ENCODE results near the gene HMGXB4. TPM values are rescaled to one million over a fixed set of nuclear protein-coding genes. Genes with fewer than 3 reads are reported as not detected.

HMGXB4 gene
- total RNA-seq, 1 experiment from 2014 or later: 22.3 TPM

DNA sequence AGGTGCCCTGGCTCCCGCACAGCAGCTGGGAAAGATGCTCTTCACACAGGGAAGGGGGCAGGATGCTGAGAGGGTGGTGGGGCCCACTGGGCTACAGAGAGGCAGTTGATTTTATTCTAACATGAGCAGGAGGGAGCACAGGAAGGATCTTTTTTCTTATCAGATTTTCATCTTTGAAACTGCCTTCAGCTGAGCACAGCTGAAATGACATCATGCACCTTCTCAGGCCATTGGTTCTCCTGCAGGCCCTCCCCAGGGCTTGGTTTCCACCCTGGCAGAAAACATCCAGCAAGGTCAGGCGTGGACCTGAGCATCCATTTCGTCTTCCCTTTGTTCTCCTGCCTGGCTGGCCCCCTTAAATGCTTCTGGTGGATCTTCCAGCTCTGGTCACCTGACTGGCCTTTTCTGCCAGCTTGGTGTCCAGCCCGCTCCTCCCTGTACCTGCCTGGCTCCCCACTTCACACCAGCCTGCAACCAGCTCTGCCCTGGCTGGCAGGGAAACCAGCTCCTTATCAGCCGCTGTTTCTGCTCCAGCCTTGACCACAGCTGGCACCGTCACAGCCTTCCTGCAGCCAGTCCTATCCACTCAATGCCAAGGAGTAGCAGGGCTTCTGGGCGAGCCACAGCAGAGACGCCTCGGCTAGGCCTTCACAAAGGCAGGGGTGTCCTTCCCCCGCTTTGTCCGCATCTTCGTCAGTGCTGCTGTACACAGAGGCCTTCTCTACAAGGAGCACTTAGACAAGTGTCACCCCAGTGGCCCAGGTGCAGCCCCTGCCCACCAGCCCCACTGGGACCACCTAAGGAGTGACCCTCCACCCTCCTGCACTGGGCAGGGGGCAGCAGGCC is 78.9 kb downstream of the HMGXB4 start:
- DNase-seq (ENCODE audit: low read depth): no peak
- in situ Hi-C loops (cut with HindIII; ENCODE audit: low pct_unique_long_range_greater_than_20kb, low sequenced_read_pairs): no loop called here

DNA sequence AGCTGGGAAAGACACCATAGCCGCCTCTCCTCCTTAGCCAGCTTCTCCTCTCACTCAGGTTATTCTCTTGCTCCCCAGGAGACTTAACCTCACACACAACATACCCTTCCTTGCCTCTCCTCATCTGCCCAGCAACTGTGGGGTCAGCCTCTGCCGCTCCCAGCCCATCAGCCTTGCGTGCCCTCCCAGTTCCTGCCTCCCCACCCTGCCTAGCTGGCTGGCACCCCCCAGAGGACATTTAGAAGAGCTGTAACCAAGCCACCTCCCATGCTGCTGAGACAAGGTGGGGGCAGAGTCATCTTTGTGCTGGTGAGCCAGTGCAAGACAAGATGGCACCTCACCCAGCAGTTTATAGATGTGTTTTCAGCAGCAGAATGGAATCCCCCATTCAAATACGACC is 80.6 kb downstream of the HMGXB4 start:
- no peak for DNase-seq (ENCODE audit: low read depth)
- in situ Hi-C loops (cut with HindIII; ENCODE audit: low pct_unique_long_range_greater_than_20kb, low sequenced_read_pairs): no loop called here

DNA sequence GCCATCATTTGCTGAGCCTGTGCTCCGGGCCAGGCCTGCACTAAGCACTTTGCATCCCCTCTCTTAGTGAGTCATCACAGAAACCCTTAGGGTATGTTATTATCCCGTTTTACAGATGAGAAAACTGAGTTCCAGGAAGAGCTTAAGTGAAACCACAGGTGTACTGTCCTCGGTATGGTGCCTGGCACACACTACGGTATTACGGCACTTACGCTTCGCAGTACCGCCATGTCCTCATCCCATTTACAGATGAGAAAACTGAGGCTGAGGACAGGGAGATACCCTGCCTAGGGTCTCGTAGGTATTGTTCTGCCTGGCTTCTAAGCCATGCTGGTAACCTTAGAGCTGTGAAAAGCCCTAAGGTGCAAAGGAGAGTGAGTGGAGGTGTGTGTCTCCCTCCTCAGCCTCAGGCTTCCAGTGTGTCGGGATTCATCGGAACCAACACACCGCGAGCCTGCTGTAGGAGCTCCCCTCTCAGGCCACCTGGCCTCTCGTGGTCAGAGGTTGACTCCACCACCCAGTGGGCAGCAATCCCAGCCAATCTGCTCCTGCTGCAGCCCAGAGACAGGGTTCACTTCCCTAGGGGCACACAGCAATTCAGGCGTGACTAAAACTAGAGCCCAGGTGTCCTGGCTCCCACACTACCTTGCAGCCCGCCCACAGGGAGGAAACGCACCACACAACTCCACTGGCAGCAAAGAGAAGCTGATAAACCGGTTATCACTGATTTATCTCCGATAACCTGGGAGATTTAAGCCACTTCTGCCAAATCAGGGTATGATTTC is 84.0 kb downstream of the HMGXB4 start:
- DNase-seq (ENCODE audit: low read depth): no peak
- in situ Hi-C loops (cut with HindIII; ENCODE audit: low pct_unique_long_range_greater_than_20kb, low sequenced_read_pairs): no loop called here

DNA sequence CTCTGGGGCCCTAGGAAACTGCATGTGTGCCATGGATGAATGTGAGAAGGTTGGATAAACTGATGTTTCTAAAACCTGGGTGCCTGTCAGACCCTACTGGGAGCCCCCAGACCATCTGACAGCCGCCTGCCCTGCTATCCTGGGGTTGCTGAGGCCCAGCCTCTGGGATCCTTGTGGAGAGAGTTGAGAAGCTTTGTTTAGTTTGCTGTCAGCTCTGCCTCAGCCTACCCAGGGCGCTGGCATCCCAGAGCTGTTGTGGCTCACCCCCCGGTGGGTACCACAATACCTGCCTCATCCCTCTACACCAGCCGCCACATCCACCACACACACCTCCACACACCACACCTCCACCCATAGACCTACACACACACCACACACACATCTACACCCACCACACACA is 85.1 kb downstream of the HMGXB4 start:
- in situ Hi-C loops (cut with HindIII; ENCODE audit: low pct_unique_long_range_greater_than_20kb, low sequenced_read_pairs): no loop called here
- DNase-seq (ENCODE audit: low read depth): no peak

DNA sequence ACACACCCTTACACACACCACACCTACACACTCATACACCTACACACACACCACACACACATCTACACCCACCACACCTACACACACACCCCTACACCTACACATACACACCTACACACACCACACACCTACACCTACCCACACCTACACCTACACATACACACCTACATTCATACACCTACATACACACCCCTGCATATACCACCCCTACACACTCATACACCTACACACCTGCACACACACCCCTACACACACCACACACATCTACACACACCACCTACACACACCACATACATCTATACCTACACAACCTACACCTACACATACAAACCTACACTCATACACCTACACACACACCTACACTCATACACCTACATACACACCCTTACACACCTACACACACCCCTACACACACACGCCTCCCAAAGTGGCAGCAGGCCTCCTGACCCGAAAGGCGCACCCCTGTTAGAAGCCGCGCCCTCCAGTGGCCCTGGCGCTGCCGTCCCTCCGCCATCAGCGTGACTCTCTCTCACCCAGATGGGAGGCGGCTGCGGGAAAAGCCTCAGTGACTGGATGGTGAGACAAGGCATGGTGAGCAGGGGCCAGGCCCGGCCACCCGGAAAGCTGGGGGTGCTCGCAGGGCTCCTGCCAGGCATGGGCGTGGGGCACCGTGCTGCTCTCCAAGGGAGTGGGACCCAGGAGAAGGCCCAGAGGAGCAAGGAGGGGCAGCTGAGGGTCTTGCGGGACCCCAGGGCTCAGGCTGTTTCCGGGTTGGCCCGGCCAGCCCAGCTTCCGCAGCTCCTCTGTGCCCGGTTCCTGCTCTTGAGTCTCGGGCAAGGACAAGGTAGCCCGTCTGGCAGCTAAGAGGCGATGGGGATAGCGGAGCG is 86.6 kb downstream of the HMGXB4 start:
- in situ Hi-C loops (cut with HindIII; ENCODE audit: low pct_unique_long_range_greater_than_20kb, low sequenced_read_pairs): no loop called here

DNA sequence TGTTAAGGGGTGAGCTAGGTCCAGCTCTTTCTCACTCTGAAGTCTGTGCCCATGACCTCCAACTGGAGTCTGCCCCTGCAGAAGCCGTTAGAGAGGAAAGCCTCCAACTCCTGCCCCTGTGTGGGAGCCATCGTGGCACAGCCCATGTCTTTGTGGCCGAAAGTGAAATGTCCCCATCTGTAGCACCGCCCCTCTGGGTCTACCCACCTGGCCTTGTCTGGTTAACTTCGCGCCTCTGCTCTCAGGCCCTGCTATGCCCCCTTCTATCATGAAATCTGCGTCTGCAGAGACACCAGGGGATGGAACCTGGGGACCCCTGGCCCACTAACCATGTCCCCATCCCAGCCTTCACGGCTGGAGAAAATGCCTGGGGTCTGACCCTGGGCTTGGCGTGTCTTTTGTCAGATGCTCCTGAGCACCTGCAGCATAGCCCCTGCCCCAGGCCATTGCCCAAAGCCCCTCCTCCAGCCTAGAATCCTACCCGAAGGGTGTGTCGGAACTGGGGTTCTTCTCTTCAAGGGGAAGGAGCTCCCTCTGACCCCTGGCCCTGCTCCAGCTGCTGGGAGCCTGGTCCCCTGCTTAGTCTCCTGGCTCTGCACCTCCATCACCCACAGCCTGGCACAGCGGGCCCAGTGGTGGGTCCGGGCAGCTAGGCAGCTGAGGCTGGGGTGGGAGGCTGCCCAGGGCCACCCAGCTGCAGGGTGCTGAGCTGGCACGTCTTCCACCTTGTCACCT is 87.8 kb downstream of the HMGXB4 start:
- in situ Hi-C loops (cut with HindIII; ENCODE audit: low pct_unique_long_range_greater_than_20kb, low sequenced_read_pairs): no loop called here
- DNase-seq (ENCODE audit: low read depth): no peak

More for the DNA sequence above, 86.6 kb downstream of the HMGXB4 start:
- no peak for DNase-seq (ENCODE audit: low read depth)

Other genes starting within 250 kb of the HMGXB4 start
- not detected in 2 replicates for gene ISX, start 191.3 kb upstream of the HMGXB4 start, total RNA-seq (2014; rRNA removed; shearing (Covaris generic); ENCODE audit: low replicate concordance)
- gene TOM1, start 42.4 kb downstream of the HMGXB4 start, total RNA-seq (2014; rRNA removed; shearing (Covaris generic); ENCODE audit: low replicate concordance): 47.0 and 63.9 TPM in 2 replicates
- gene HMOX1, start 123.6 kb downstream of the HMGXB4 start, total RNA-seq (2014; rRNA removed; shearing (Covaris generic); ENCODE audit: low replicate concordance): 118 and 167 TPM in 2 replicates
- gene MCM5, start 142.6 kb downstream of the HMGXB4 start, total RNA-seq (2014; rRNA removed; shearing (Covaris generic); ENCODE audit: low replicate concordance): 134 and 177 TPM in 2 replicates